Astrocyte of the spinal cord (primary cell): Measurements from ENCODE around the gene NFATC1.

ENCODE experiments used
- DNase-seq: peaks from one replicate; pipeline ENCODE4 v3.0.0; 2011; ENCODE audit warnings: low read depth, low spot score
- H3K4me3 ChIP-seq: 2 replicates; pipeline ENCODE4 v1.5.1; 2011; ENCODE audit warnings: low read depth, mild to moderate bottlenecking, low read length, moderate library complexity
- in situ Hi-C: cut with HindIII; loops from 2 replicates; pipeline ENCODE4 v1.10.0; 2017; ENCODE audit warnings: low sequenced_read_pairs
- TF ChIP-seq, protein P1 (sequence below): IDR thresholded peaks from 2 replicates; pipeline ENCODE4 v1.5.1; 2012; ENCODE audit warnings: low read depth, mild to moderate bottlenecking, low read length, inconsistent platforms

NFATC1 gene

DNA sequence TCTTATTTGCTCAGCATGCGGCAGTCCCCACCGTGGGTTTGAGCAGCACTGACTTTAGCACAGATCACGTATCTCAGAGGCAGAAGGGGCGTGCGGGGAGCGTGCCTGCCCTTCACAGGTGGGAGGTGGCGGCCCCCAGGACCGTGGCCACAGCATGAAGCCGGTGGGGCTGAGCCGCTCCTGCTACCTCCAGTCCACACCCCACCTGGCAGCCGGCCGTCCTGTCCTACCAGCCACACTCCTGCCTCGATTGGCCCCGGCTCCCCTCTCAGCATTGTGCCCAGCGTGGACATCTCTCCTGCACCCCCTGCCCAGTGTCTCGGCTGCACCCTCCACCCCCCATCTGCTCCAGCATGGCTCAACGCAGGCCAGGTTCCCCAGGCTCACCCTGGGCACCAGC is 73.6 kb downstream of the NFATC1 start:
- in situ Hi-C loops = no loop called here
- TF ChIP-seq, protein P1, sequence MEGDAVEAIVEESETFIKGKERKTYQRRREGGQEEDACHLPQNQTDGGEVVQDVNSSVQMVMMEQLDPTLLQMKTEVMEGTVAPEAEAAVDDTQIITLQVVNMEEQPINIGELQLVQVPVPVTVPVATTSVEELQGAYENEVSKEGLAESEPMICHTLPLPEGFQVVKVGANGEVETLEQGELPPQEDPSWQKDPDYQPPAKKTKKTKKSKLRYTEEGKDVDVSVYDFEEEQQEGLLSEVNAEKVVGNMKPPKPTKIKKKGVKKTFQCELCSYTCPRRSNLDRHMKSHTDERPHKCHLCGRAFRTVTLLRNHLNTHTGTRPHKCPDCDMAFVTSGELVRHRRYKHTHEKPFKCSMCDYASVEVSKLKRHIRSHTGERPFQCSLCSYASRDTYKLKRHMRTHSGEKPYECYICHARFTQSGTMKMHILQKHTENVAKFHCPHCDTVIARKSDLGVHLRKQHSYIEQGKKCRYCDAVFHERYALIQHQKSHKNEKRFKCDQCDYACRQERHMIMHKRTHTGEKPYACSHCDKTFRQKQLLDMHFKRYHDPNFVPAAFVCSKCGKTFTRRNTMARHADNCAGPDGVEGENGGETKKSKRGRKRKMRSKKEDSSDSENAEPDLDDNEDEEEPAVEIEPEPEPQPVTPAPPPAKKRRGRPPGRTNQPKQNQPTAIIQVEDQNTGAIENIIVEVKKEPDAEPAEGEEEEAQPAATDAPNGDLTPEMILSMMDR = no peak
- no peak overlapping the region for H3K4me3 ChIP-seq
- no peak for DNase-seq

DNA sequence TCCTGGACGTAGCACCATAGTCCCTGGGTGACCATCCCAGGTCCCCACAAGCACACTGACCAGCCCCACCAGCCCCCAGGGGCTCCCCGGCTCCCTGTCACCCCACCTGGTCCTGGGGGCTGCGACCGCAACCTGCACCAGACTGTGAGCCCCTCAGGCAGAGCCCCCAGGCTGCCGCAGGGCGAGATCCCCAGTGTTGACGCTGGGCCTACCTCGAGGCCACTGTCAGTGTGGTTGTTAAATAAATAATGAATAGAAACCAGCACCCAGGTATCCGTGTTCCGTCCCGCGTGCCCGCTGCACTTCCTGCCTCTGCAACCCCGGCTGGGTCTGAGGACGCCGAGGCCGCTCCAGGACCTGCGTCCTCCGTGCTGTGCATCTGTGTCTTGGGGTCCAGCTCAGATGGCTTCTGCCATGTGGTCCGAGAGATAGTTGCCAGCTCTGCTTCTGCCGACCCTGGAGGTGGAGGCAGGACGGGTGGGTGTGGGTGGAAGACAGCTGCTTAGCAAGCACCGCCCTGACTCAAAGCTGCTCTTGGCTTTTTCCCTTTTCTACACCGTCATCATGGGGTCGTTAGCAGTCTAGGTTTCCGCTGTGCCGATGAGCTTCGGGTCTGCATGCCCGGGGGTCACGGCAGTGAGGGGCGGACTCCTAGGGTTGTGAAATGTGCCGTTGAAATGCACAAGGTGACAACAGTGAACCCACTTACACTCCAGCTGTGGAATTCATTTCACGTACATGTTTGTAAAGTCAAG is 74.2 kb downstream of the NFATC1 start:
- no peak overlapping the region for H3K4me3 ChIP-seq
- DNase-seq = no peak
- TF ChIP-seq, protein P1 = no peak
- in situ Hi-C loops = no loop called here

DNA sequence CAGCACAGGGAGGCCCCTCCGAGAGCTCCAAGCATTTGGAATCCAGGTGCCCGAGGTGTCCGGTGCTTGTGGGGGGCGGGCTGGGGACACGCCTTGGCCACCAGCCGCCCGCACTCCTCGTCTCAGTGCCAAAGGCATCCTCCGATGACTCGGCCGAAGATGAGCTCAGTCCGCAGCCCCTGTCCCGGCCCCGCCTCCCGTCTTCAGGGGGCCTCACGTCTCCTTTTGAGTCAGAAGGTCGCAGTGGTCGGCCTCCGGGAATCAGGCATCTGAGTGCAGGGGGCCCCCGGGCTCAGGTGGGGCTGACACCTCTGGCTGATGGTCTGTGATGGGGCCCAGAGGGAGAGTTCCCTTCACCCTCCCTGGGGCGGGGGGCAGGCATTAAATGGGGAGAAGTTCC is 74.8 kb downstream of the NFATC1 start:
- H3K4me3 ChIP-seq = no peak overlapping the region
- DNase-seq = no peak
- in situ Hi-C loops = no loop called here
- TF ChIP-seq, protein P1 = no peak

DNA sequence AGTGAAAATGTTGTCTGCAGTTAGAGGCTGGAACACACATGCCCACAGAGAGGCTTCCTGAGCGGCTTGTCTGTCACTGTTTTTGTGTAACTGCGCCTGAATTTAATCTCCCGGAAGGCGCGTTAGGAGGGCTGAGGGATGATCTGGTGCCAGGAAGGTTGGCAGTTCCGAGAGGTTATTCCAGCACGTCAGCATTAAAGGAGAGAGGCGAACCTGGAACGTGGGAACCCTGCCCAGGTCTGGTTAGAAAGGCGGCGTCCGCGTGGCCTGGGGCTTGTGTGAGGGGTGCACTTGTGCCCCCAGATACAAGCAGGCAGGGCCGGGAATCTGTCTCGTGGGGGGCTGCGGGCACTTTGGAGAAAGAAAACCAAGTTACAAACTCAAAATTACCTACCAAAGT is 75.3 kb downstream of the NFATC1 start:
- TF ChIP-seq, protein P1 = no peak
- no peak for DNase-seq
- in situ Hi-C loops = no loop called here
- no peak overlapping the region for H3K4me3 ChIP-seq

DNA sequence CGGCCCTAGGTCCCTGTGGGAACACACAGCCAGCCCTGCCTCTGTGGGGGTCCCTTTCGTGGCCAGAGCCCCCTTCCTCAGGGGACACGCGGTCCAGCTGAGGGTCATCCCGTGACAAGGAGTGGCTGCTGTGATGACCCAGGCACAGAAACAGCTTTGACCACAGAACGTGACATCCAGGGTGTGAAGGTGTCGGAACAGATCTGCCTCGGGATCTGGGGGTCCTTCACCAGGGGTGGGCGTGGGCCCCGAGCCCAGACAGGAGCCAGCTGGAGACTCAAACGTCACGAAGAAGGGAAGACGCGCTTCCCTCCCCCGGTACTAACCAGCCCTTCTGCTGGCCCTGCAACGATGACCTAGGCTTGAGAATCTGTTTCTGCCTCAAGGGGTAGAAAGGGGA is 75.9 kb downstream of the NFATC1 start:
- in situ Hi-C loops = no loop called here
- no peak for DNase-seq
- no peak overlapping the region for H3K4me3 ChIP-seq
- TF ChIP-seq, protein P1 = no peak

DNA sequence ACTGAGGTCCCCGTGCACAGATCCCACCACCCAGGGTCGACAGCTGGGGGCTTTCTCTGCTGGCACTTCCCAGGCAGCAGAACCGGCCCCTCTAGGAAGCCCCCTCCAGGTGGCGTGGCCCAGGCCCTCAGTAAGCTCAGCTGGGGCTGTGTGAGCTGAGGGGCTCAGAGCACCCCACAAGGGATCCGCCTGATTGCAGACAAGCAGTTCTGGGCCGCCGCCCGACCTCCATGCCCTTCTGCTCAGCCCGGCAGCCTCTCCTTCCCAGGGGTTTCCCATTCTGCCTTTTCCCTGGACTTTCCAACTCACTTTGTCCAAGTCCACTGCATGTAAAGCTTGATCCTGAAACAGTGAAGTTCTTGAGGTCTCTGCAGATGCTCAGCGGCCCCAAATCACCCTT is 76.4 kb downstream of the NFATC1 start:
- in situ Hi-C loops = no loop called here
- no peak overlapping the region for H3K4me3 ChIP-seq
- TF ChIP-seq, protein P1 = no peak
- no peak for DNase-seq
